ENCODE measurements around the gene PTPN1.

PTPN1 gene

GRCh38 chr20:50601511-50602431 is 91.6 kb downstream of the PTPN1 start:
- Histone ChIP-seq H3K4me3 (ENCODE audit: low read depth, low read length) (no peak overlapping the region), H3K27ac (ENCODE audit: extremely low read depth, low read depth, low read length) (no peak overlapping the region), H3K4me1 (ENCODE audit: control insufficient read depth, insufficient read depth, low read length) (no peaks in the 10 kb centered on the region), H3K9me3 (ENCODE audit: control insufficient read depth, insufficient read depth, low read depth, low read length) (no peaks in the 10 kb centered on the region), H3K36me3 (ENCODE audit: control insufficient read depth in 2 of 2, insufficient read depth in 1 of 2, low read length in 2 of 2) (no peaks in the 10 kb centered on the region)
- CTCF ChIA-PET = interaction anchor here (0.7 to 2.0 kb wide), 2 partner anchors 22 to 34 kb away, joined by 4 read pairs; no protein-coding TSS in a partner anchor
- POLR2A ChIA-PET = no interaction called here
- TF ChIP-seq PRDM1 (tag by site-specific recombination; IDR thresholded peaks at IDR 0.05) = no peak
- TF ChIP-seq AEBP2 (tag by site-specific recombination; IDR thresholded peaks at IDR 0.05; ENCODE audit: borderline replicate concordance) = no peak
- no peak for TF ChIP-seq ZNF248 (tag by site-specific recombination; IDR thresholded peaks at IDR 0.05)
- no peak for TF ChIP-seq ZNF391 (tag by site-specific recombination; IDR thresholded peaks at IDR 0.05; ENCODE audit: borderline replicate concordance, low read depth)
- no peak for TF ChIP-seq ZNF791 (tag by site-specific recombination; IDR thresholded peaks at IDR 0.05)
- no peak for TF ChIP-seq ZNF692 (tag by site-specific recombination; IDR thresholded peaks at IDR 0.05)
- TF ChIP-seq EGR2 (tag by site-specific recombination; IDR thresholded peaks at IDR 0.05; ENCODE audit: low read depth) = no peak
- no peak for TF ChIP-seq ZNF610 (tag by site-specific recombination; IDR thresholded peaks at IDR 0.05; ENCODE audit: borderline replicate concordance)
- TF ChIP-seq TRIM28 (IDR thresholded peaks at IDR 0.05; ENCODE audit: borderline replicate concordance, low read length) = no peak
- no peak for TF ChIP-seq ZNF223 (tag by site-specific recombination; IDR thresholded peaks at IDR 0.05)
- no peak for TF ChIP-seq ZNF555 (tag by site-specific recombination; conservative IDR thresholded peaks at IDR 0.05)
- TF ChIP-seq ZNF785 (tag by site-specific recombination; IDR thresholded peaks at IDR 0.05) = no peak
- no peak for TF ChIP-seq ZNF37A (tag by site-specific recombination; IDR thresholded peaks at IDR 0.05)

GRCh38 chr20:50602432-50603088 is 92.4 kb downstream of the PTPN1 start:
- Histone ChIP-seq H3K4me1 (ENCODE audit: control insufficient read depth, insufficient read depth, low read length) (no peaks in the 10 kb centered on the region), H3K27ac (ENCODE audit: extremely low read depth, low read depth, low read length) (no peak overlapping the region), H3K36me3 (ENCODE audit: control insufficient read depth in 2 of 2, insufficient read depth in 1 of 2, low read length in 2 of 2) (no peaks in the 10 kb centered on the region), H3K9me3 (ENCODE audit: control insufficient read depth, insufficient read depth, low read depth, low read length) (no peaks in the 10 kb centered on the region), H3K4me3 (ENCODE audit: low read depth, low read length) (no peak overlapping the region)
- ChIA-PET CTCF (interaction anchor here (0.6 to 2.0 kb wide), 2 partner anchors 14 to 34 kb away, joined by 3 to 4 read pairs; no protein-coding TSS in a partner anchor), POLR2A (no interaction called here)
- no peak for TF ChIP-seq ZNF157 (tag by site-specific recombination; IDR thresholded peaks at IDR 0.05)
- peak; percentile 98 for TF ChIP-seq ZNF623 (tag by site-specific recombination; IDR thresholded peaks at IDR 0.05)

- Histone ChIP-seq H3K9me3 (ENCODE audit: control insufficient read depth, insufficient read depth, low read depth, low read length) (no peaks in the 10 kb centered on the region), H3K4me3 (ENCODE audit: low read depth, low read length) (no peak overlapping the region), H3K27ac (ENCODE audit: extremely low read depth, low read depth, low read length) (no peak overlapping the region), H3K36me3 (ENCODE audit: control insufficient read depth in 2 of 2, insufficient read depth in 1 of 2, low read length in 2 of 2) (no peaks in the 10 kb centered on the region), H3K4me1 (ENCODE audit: control insufficient read depth, insufficient read depth, low read length) (no peaks in the 10 kb centered on the region)
- ChIA-PET CTCF (interaction anchor here (0.6 to 1.3 kb wide), 2 partner anchors 16 to 160 kb away, joined by 3 to 9 read pairs; no protein-coding TSS in a partner anchor), POLR2A (interaction anchor here (0.6 kb wide), 1 partner anchor 224 kb away, joined by 3 read pairs; no protein-coding TSS in a partner anchor)
- TF ChIP-seq ZSCAN18 (tag by site-specific recombination; IDR thresholded peaks at IDR 0.05) (no peak), KLF9 (tag by site-specific recombination; IDR thresholded peaks at IDR 0.05; ENCODE audit: low read depth) (no peak), ZXDB (tag by site-specific recombination; IDR thresholded peaks at IDR 0.05) (no peak), ZNF274 (IDR thresholded peaks at IDR 0.05; ENCODE audit: low read length) (no peak), ZNF274 (tag by site-specific recombination; IDR thresholded peaks at IDR 0.05; ENCODE audit: borderline replicate concordance) (no peak), ZNF629 (tag by site-specific recombination; IDR thresholded peaks at IDR 0.05) (no peak), ZNF514 (tag by site-specific recombination; IDR thresholded peaks at IDR 0.05) (no peak), KLF17 (tag by site-specific recombination; IDR thresholded peaks at IDR 0.05) (no peak), KLF1 (tag by site-specific recombination; IDR thresholded peaks at IDR 0.05) (no peak), MYNN (tag by site-specific recombination; IDR thresholded peaks at IDR 0.05; ENCODE audit: borderline replicate concordance) (no peak), ZSCAN16 (tag by site-specific recombination; IDR thresholded peaks at IDR 0.05) (no peak)
Measured at GRCh38 chr20:50604451-50604850, 94.3 kb downstream of the PTPN1 start.
